Mesenchymal stem cell (in vitro differentiated cells and primary cell): Measurements from ENCODE around the gene ZBED4.

Experiments
- DNase-seq: peaks from one replicate; pipeline ENCODE4 v3.0.0-alpha.2; 2013
- H2AFZ ChIP-seq: one replicate; pipeline ENCODE4 v1.6.1; 2013; ENCODE audit warnings: low read depth, mild to moderate bottlenecking, control low read depth, inconsistent platforms, low read length, moderate library complexity
- H2AK5ac ChIP-seq: 2 replicates; pipeline ENCODE4 v1.6.1; 2013; ENCODE audit warnings: low read length, moderate library complexity, mild to moderate bottlenecking, inconsistent platforms; ENCODE audit not compliant: severe bottlenecking
- H2BK120ac ChIP-seq: one replicate; pipeline ENCODE4 v1.6.1; 2013; ENCODE audit warnings: low read depth, mild to moderate bottlenecking, inconsistent platforms, low read length, moderate library complexity
- H2BK12ac ChIP-seq, 2 experiments: one replicate each; pipeline ENCODE4 v1.6.1; 2013; ENCODE audit warnings: inconsistent platforms in 2 of 2, low read length in 2 of 2, mild to moderate bottlenecking in 2 of 2, moderate library complexity in 2 of 2, control low read depth in 1 of 2
- H2BK15ac ChIP-seq: one replicate; pipeline ENCODE4 v1.6.1; 2013; ENCODE audit warnings: mild to moderate bottlenecking, low read depth, inconsistent platforms; ENCODE audit not compliant: poor library complexity, severe bottlenecking
- H2BK5ac ChIP-seq: 2 replicates; pipeline ENCODE4 v1.6.1; 2013; ENCODE audit warnings: low read depth, mild to moderate bottlenecking, low read length, control low read depth, inconsistent platforms; ENCODE audit not compliant: poor library complexity, severe bottlenecking
- H3K14ac ChIP-seq, 2 experiments: one replicate each; pipeline ENCODE4 v1.6.1; 2013; ENCODE audit warnings: inconsistent platforms in 2 of 2, low read length in 2 of 2, control low read depth in 1 of 2, mild to moderate bottlenecking in 1 of 2, moderate library complexity in 1 of 2
- H3K18ac ChIP-seq, 2 experiments: one replicate each; pipeline ENCODE4 v1.6.1; 2013; ENCODE audit warnings: inconsistent platforms in 2 of 2, low read length in 2 of 2, control low read depth in 1 of 2, low read depth in 1 of 2, mild to moderate bottlenecking in 1 of 2
- H3K23ac ChIP-seq, 2 experiments: one replicate each; pipeline ENCODE4 v1.6.1; 2013; ENCODE audit warnings: inconsistent platforms in 2 of 2, low read length in 2 of 2, mild to moderate bottlenecking in 2 of 2, moderate library complexity in 2 of 2, control low read depth in 1 of 2
- H3K27ac ChIP-seq: 2 replicates; pipeline ENCODE4 v1.5.1; 2013; ENCODE audit warnings: mild to moderate bottlenecking, moderate library complexity, low read length, control low read depth, inconsistent platforms; ENCODE audit not compliant: poor library complexity, severe bottlenecking
- H3K27me3 ChIP-seq, 2 experiments: 2 replicates each; pipeline versions ENCODE4 v1.6.1 to v1.7.0; 2013; ENCODE audit warnings: low read length in 2 of 2, mild to moderate bottlenecking in 2 of 2, moderate library complexity in 2 of 2, control low read depth in 1 of 2, inconsistent platforms in 1 of 2; ENCODE audit not compliant: control insufficient read depth in 1 of 2, insufficient read depth in 1 of 2
- H3K36me3 ChIP-seq, 2 experiments: 2 replicates each; pipeline versions ENCODE4 v1.6.1 to v1.7.0; 2013; ENCODE audit warnings: low read length in 2 of 2, control low read depth in 1 of 2, inconsistent platforms in 1 of 2, low read depth in 1 of 2, mild to moderate bottlenecking in 1 of 2; ENCODE audit not compliant: insufficient read depth in 2 of 2, control insufficient read depth in 1 of 2
- H3K4ac ChIP-seq, 2 experiments: one replicate each; pipeline ENCODE4 v1.6.1; 2013; ENCODE audit warnings: inconsistent platforms in 2 of 2, low read length in 2 of 2, mild to moderate bottlenecking in 2 of 2, moderate library complexity in 2 of 2, control low read depth in 1 of 2, low read depth in 1 of 2
- H3K4me1 ChIP-seq: 2 replicates; pipeline ENCODE4 v1.6.1; 2013; ENCODE audit warnings: low read depth, low read length, control low read depth; ENCODE audit not compliant: control insufficient read depth, insufficient read depth
- H3K4me2 ChIP-seq: 2 replicates; pipeline ENCODE4 v1.6.1; 2013; ENCODE audit warnings: low read length, mild to moderate bottlenecking, inconsistent platforms; ENCODE audit not compliant: poor library complexity, severe bottlenecking
- H3K4me3 ChIP-seq, 2 experiments: 2 replicates each; pipeline versions ENCODE4 v1.5.1 to v1.7.0; 2013; ENCODE audit warnings: low read length in 2 of 2, mild to moderate bottlenecking in 2 of 2, control low read depth in 1 of 2, low read depth in 1 of 2; ENCODE audit not compliant: insufficient read depth in 1 of 2
- H3K79me1 ChIP-seq: replicated peaks from 2 replicates; pipeline ENCODE4 v1.6.1; 2013; ENCODE audit warnings: mild to moderate bottlenecking, control low read depth, low read length, inconsistent platforms; ENCODE audit not compliant: poor library complexity, severe bottlenecking
- H3K9ac ChIP-seq: 2 replicates; pipeline ENCODE4 v1.7.0; 2013; ENCODE audit warnings: mild to moderate bottlenecking, low read length, moderate library complexity
- H3K9me3 ChIP-seq: 2 replicates; pipeline ENCODE4 v1.7.0; 2013; ENCODE audit warnings: mild to moderate bottlenecking, low read length; ENCODE audit not compliant: control insufficient read depth
- H4K8ac ChIP-seq: one replicate; pipeline ENCODE4 v1.6.1; 2013; ENCODE audit warnings: inconsistent platforms, mild to moderate bottlenecking, low read length, moderate library complexity
- H4K91ac ChIP-seq: one replicate; pipeline ENCODE4 v1.6.1; 2013; ENCODE audit warnings: mild to moderate bottlenecking, low read length, inconsistent platforms
- WGBS: methylation state at CpG from one replicate; pipeline ENCODE4 v1.1.7; 2013; ENCODE audit warnings: mixed read lengths; 5-methylcytosine and 5-hydroxymethylcytosine counted together

ZBED4 gene

DNA sequence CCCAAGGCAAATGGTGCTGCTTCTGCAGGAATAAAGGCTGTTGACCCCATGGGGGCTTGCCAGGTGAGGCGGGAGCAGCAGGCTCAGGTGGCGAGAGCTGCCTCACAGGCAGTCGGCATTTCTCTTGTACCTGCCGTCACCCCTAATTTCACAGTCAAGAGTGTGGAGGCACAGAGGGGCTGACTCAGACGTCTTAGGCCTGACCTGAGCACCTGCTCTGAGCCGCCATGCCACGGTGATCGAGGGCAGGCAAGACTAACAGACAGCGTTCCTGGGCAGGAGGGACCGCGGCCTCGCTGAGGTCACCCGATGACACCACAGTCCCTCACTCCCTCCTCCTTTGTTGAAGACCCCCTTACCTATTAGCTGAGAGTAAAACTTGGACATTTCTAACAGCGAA, 59.4 kb downstream of the ZBED4 start:
- Histone ChIP-seq H2AFZ (no peak overlapping the region), H3K9me3 (no peaks in the 10 kb centered on the region), H2BK12ac (no peak overlapping the region), H2BK5ac (no peak overlapping the region), H3K4ac (no peak overlapping the region), H3K4me1 (peaks cover 5% of the 10 kb centered on the region), H3K4me2 (no peak overlapping the region), H3K4me3 (no peak overlapping the region), H3K27me3 (no peaks in the 10 kb centered on the region), H3K14ac (no peak overlapping the region), H3K79me1 (peaks cover 28% of the 10 kb centered on the region), H3K18ac (no peak overlapping the region), H3K27ac (no peak overlapping the region), H4K8ac (no peak overlapping the region), H2AK5ac (no peak overlapping the region), H2BK15ac (no peak overlapping the region), H2BK120ac (no peak overlapping the region), H3K23ac (no peak overlapping the region), H3K36me3 (peaks cover 25 to 49% of the 10 kb centered on the region in 2 experiments), H4K91ac (no peak overlapping the region), H3K9ac (no peak overlapping the region)
- WGBS = 95% methylated on average over 14 of the region's 14 CpGs
- DNase-seq = no peak

DNA sequence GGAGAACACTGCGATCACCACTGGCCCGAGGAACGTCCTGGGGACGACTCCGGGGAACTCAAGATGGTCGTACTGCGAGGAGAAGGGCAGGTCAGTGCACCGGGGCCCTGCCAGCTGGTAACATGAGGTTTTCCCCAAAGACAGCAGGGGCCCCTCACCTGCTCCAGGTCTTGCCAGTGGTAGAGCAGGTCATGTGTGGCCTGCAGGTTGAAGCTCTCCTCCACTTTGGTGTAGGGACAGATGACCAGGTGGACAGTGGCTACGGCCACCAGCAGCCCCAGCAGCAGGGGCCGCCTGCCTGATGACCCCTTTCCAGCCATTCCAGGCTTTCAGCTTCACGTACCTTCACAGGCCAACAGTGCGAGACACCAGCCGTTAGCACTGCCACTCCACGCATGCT, 59.8 kb downstream of the ZBED4 start:
- H4K91ac ChIP-seq = no peak overlapping the region
- DNase-seq = no peak
- WGBS = 96% methylated on average over 14 of the region's 14 CpGs
- no peak overlapping the region for H3K9ac ChIP-seq
- no peak overlapping the region for H2BK12ac ChIP-seq
- peaks cover 28% of the 10 kb centered on the region for H3K79me1 ChIP-seq
- H3K14ac ChIP-seq = no peak overlapping the region
- no peak overlapping the region for H3K4me2 ChIP-seq
- no peak overlapping the region for H2AK5ac ChIP-seq
- no peak overlapping the region for H3K18ac ChIP-seq
- H3K4ac ChIP-seq = no peak overlapping the region
- no peak overlapping the region for H2AFZ ChIP-seq
- peaks cover 25 to 48% of the 10 kb centered on the region in 2 experiments for H3K36me3 ChIP-seq
- H2BK15ac ChIP-seq = no peak overlapping the region
- H3K9me3 ChIP-seq = no peaks in the 10 kb centered on the region
- no peak overlapping the region for H2BK5ac ChIP-seq
- no peak overlapping the region for H3K23ac ChIP-seq
- peaks cover 5% of the 10 kb centered on the region for H3K4me1 ChIP-seq
- H4K8ac ChIP-seq = no peak overlapping the region
- H2BK120ac ChIP-seq = no peak overlapping the region
- H3K4me3 ChIP-seq = no peak overlapping the region
- H3K27me3 ChIP-seq = no peaks in the 10 kb centered on the region
- no peak overlapping the region for H3K27ac ChIP-seq

GRCh38 chr22:49914256-49914655, 60.6 kb downstream of the ZBED4 start:
- no peaks in the 10 kb centered on the region for H3K9me3 ChIP-seq

GRCh38 chr22:49915610-49916009, 62.0 kb downstream of the ZBED4 start:
- Histone ChIP-seq H3K18ac (no peak overlapping the region), H4K8ac (no peak overlapping the region), H3K4me2 (no peak overlapping the region), H3K9ac (no peak overlapping the region), H2AFZ (no peak overlapping the region), H3K4ac (no peak overlapping the region), H4K91ac (no peak overlapping the region), H3K23ac (no peak overlapping the region), H3K9me3 (no peaks in the 10 kb centered on the region), H3K27ac (no peak overlapping the region), H3K4me1 (peaks cover 12% of the 10 kb centered on the region), H3K79me1 (peaks cover 38% of the 10 kb centered on the region), H2BK15ac (no peak overlapping the region), H3K4me3 (no peak overlapping the region), H2BK5ac (no peak overlapping the region), H2AK5ac (no peak overlapping the region), H3K36me3 (peaks cover 24 to 38% of the 10 kb centered on the region in 2 experiments), H2BK12ac (no peak overlapping the region), H3K27me3 (no peaks in the 10 kb centered on the region), H3K14ac (no peak overlapping the region), H2BK120ac (no peak overlapping the region)
- DNase-seq = no peak
- 85% methylated on average over 12 of the region's 12 CpGs for WGBS

More at GRCh38 chr22:49914256-49914655, 60.6 kb downstream of the ZBED4 start:
- 96% methylated on average over 12 of the region's 12 CpGs for WGBS
- Histone ChIP-seq H3K79me1 (peaks cover 35% of the 10 kb centered on the region), H3K14ac (no peak overlapping the region), H3K9ac (no peak overlapping the region), H4K91ac (no peak overlapping the region), H3K4me2 (no peak overlapping the region), H3K36me3 (peaks cover 20 to 43% of the 10 kb centered on the region in 2 experiments), H2BK12ac (no peak overlapping the region), H2AK5ac (no peak overlapping the region), H2AFZ (no peak overlapping the region), H3K27me3 (no peaks in the 10 kb centered on the region), H2BK5ac (no peak overlapping the region), H3K27ac (no peak overlapping the region), H3K23ac (peak overlapping the region in 1 of 2 experiments; percentile 11), H2BK15ac (no peak overlapping the region), H2BK120ac (no peak overlapping the region), H3K4me1 (peaks cover 9% of the 10 kb centered on the region), H3K18ac (no peak overlapping the region), H3K4me3 (no peak overlapping the region), H3K4ac (no peak overlapping the region), H4K8ac (no peak overlapping the region)
- no peak for DNase-seq
